Chondrocyte (in vitro differentiated cells): ENCODE measurements around the gene SNAP91. TPM values are rescaled to one million over a fixed set of nuclear protein-coding genes. Genes with fewer than 3 reads are reported as not detected.
A peak's percentile ranks its signal among the peaks of the same experiment; 100 is the strongest.

Experiments
- DNase-seq: peaks from one replicate; pipeline ENCODE4 v3.0.0; 2021; ENCODE audit warnings: mixed read lengths, low spot score
- H3K27ac Mint-ChIP-seq: one replicate; pipeline ENCODE4 v1.8.0; 2021; ENCODE audit warnings: mild to moderate bottlenecking, moderate library complexity, mixed read lengths; ENCODE audit not compliant: unreplicated experiment
- H3K27me3 Mint-ChIP-seq: 2 replicates; pipeline ENCODE4 v1.8.0; 2021; ENCODE audit warnings: low read depth, mixed read lengths
- H3K36me3 Mint-ChIP-seq: 2 replicates; pipeline ENCODE4 v1.8.0; 2021; ENCODE audit warnings: low read depth, mixed read lengths
- H3K4me1 Mint-ChIP-seq: 2 replicates; pipeline ENCODE4 v1.8.0; 2021; ENCODE audit warnings: low read depth, mild to moderate bottlenecking, mixed read lengths
- H3K4me3 Mint-ChIP-seq: one replicate; pipeline ENCODE4 v1.8.0; 2021; ENCODE audit warnings: mild to moderate bottlenecking, moderate library complexity, mixed read lengths; ENCODE audit not compliant: unreplicated experiment
- H3K9me3 Mint-ChIP-seq: 2 replicates; pipeline ENCODE4 v1.8.0; 2021; ENCODE audit warnings: low read depth, mixed read lengths
- CTCF ChIP-seq: fragments of 200-600 bp; sonication (generic); IDR thresholded peaks from 2 replicates; pipeline ENCODE4 v1.5.0; 2021; ENCODE audit warnings: antibody characterized with exemption, mild to moderate bottlenecking, moderate library complexity
- total RNA-seq: library from RNA; stranded (reverse); gene quantifications from 3 replicates; pipeline ENCODE4 v1.2.1, GENCODE V29; 2021

The SNAP91 gene
- total RNA-seq, 1 donor from 2014 or later: 0.20 TPM

GRCh38 chr6:83514866-83515466, 193.9 kb downstream of the SNAP91 start:
- peak overlapping the region; percentile 87 for H3K4me3 Mint-ChIP-seq
- TF ChIP-seq CTCF: peak; percentile 98
- H3K27ac Mint-ChIP-seq: no peak overlapping the region

GRCh38 chr6:83514466-83514865, 194.4 kb downstream of the SNAP91 start:
- H3K27ac Mint-ChIP-seq: peak overlapping the region; percentile 24
- peaks cover 73% of the 10 kb centered on the region for H3K4me1 Mint-ChIP-seq
- no peaks in the 10 kb centered on the region for H3K27me3 Mint-ChIP-seq
- peaks cover 7% of the 10 kb centered on the region for H3K36me3 Mint-ChIP-seq
- H3K9me3 Mint-ChIP-seq: no peaks in the 10 kb centered on the region
- peak; percentile 28 for TF ChIP-seq CTCF
- DNase-seq: no peak
- peak overlapping the region; percentile 87 for H3K4me3 Mint-ChIP-seq

More at GRCh38 chr6:83514866-83515466, 193.9 kb downstream of the SNAP91 start:
- Mint-ChIP-seq H3K4me1 (peaks cover 68% of the 10 kb centered on the region), H3K9me3 (no peaks in the 10 kb centered on the region), H3K27me3 (no peaks in the 10 kb centered on the region), H3K36me3 (peaks cover 7% of the 10 kb centered on the region)
- no peak for DNase-seq

GRCh38 chr6:83511901-83512681, 196.8 kb downstream of the SNAP91 start, which contains the start of gene PRSS35:
Gene PRSS35, plus strand, starts transcription at chr6:83512534. Its CDS starts 10,908 bp downstream, at chr6:83523442.
- Mint-ChIP-seq H3K4me1 (peaks cover 52% of the 10 kb centered on the region), H3K27ac (peak within 1 kb of the TSS; percentile 86), H3K27me3 (no peaks in the 10 kb centered on the region), H3K9me3 (no peaks in the 10 kb centered on the region), H3K4me3 (peak within 1 kb of the TSS; percentile 87), H3K36me3 (peaks cover 2% of the 10 kb centered on the region)
- TF ChIP-seq CTCF: peak; percentile 97
- peak; percentile 92 for DNase-seq

- H3K4me1 Mint-ChIP-seq: peaks cover 49% of the 10 kb centered on the region
- no peaks in the 10 kb centered on the region for H3K9me3 Mint-ChIP-seq
- TF ChIP-seq CTCF: no peak
- no peaks in the 10 kb centered on the region for H3K36me3 Mint-ChIP-seq
- no peaks in the 10 kb centered on the region for H3K27me3 Mint-ChIP-seq
- H3K4me3 Mint-ChIP-seq: no peak overlapping the region
- H3K27ac Mint-ChIP-seq: no peak overlapping the region
- no peak for DNase-seq
Observed at GRCh38 chr6:83511266-83511665, 197.6 kb downstream of the SNAP91 start.

- peaks cover 49% of the 10 kb centered on the region for H3K4me1 Mint-ChIP-seq
- no peaks in the 10 kb centered on the region for H3K36me3 Mint-ChIP-seq
- no peaks in the 10 kb centered on the region for H3K27me3 Mint-ChIP-seq
- H3K9me3 Mint-ChIP-seq: no peaks in the 10 kb centered on the region
- H3K27ac Mint-ChIP-seq: peak overlapping the region; percentile 14
- H3K4me3 Mint-ChIP-seq: no peak overlapping the region
- no peak for DNase-seq
- TF ChIP-seq CTCF: no peak
Observed at GRCh38 chr6:83510791-83511190, 198.1 kb downstream of the SNAP91 start.
